NB4 (cell line): Measurements from ENCODE around the gene OPN1LW.
A peak's percentile ranks its signal among the peaks of the same experiment; 100 is the strongest.

Source experiments
- DNase-seq: peaks from one replicate; pipeline ENCODE4 v3.0.0; 2010; ENCODE audit warnings: low read depth
- H3K4me3 ChIP-seq: one replicate; pipeline ENCODE4 v1.5.1; 2011; ENCODE audit warnings: mild to moderate bottlenecking, low read depth, low read length, moderate library complexity
- MYC ChIP-seq: IDR thresholded peaks from 2 replicates; pipeline ENCODE4 v1.6.1; 2011; ENCODE audit warnings: low read depth, low read length
- POLR2A ChIP-seq: IDR thresholded peaks from 2 replicates; pipeline ENCODE4 v1.6.1; 2011; ENCODE audit warnings: mild to moderate bottlenecking; ENCODE audit not compliant: insufficient read length; ENCODE audit errors: extremely low read depth
- TF ChIP-seq, protein P1 (sequence below): IDR thresholded peaks from 2 replicates; pipeline ENCODE4 v1.6.1; 2011; ENCODE audit warnings: low read depth, low read length
- TF ChIP-seq, protein P2 (sequence below): IDR thresholded peaks from one replicate; pipeline ENCODE4 v1.5.1; 2012; ENCODE audit warnings: low read depth, low read length

OPN1LW gene

DNA sequence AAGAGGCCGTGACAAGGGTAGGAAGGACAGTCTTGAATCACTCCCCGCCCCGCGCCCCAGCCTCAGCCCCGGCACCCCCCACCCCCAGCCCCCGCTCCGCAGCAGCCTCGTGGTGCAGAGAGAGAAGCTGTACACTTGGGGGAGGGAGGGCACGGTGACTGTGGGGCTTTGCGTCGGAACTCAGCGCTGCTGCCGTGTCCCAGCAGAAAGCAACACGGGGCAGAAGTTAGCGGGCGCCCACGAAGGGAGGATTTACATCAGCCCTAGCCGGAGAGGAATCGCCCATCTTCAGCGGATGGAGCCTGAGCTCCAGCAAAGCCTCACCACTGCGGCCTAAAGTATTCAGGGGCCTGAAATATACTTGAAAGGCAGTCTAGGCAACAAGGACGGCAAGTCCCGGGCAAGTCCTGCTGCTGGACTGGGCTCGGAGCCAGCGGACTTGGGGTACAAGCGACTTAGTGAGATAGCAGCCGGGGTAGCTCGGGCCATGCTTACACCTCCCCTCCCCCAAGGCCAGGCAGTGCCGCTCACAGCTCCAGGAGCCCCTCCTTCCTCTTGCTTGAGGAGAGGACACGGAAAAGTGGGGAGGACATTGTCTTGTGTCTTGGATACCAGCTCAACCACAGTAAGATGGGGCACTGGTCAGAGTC is 18.5 kb upstream of the OPN1LW start:
- no peak for TF ChIP-seq POLR2A
- no peak for TF ChIP-seq MYC
- TF ChIP-seq, protein P1, sequence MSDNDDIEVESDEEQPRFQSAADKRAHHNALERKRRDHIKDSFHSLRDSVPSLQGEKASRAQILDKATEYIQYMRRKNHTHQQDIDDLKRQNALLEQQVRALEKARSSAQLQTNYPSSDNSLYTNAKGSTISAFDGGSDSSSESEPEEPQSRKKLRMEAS: no peak
- no peak for DNase-seq
- no peak overlapping the region for H3K4me3 ChIP-seq

DNA sequence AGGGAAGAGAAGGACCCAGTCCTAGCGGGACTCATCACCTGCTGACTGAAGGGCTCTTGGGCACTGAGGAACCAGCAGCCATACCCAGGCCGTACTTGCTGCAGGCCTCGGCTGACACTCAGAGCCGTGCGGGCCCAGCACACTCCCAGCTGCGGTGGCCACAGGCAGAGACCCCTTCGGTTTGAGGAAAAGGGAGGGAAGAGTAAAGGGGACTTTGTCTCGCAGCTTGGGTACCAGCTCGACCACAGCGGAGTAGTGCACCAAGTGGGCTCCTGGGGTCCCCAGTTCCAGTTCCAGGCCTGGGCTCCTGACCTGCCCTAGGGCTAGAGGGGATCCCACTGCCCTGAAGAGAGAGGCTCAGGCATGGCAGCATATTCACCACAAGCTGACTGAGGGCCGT is 17.9 kb upstream of the OPN1LW start:
- no peak overlapping the region for H3K4me3 ChIP-seq
- DNase-seq: no peak
- TF ChIP-seq POLR2A (no peak), MYC (no peak)
- TF ChIP-seq, protein P2, sequence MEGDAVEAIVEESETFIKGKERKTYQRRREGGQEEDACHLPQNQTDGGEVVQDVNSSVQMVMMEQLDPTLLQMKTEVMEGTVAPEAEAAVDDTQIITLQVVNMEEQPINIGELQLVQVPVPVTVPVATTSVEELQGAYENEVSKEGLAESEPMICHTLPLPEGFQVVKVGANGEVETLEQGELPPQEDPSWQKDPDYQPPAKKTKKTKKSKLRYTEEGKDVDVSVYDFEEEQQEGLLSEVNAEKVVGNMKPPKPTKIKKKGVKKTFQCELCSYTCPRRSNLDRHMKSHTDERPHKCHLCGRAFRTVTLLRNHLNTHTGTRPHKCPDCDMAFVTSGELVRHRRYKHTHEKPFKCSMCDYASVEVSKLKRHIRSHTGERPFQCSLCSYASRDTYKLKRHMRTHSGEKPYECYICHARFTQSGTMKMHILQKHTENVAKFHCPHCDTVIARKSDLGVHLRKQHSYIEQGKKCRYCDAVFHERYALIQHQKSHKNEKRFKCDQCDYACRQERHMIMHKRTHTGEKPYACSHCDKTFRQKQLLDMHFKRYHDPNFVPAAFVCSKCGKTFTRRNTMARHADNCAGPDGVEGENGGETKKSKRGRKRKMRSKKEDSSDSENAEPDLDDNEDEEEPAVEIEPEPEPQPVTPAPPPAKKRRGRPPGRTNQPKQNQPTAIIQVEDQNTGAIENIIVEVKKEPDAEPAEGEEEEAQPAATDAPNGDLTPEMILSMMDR: no peak
- TF ChIP-seq, protein P1: no peak

GRCh38 chrX:154131955-154132354 is 12.1 kb upstream of the OPN1LW start:
- no peak for TF ChIP-seq MYC
- TF ChIP-seq, protein P1: no peak
- TF ChIP-seq, protein P2: no peak
- no peak for TF ChIP-seq POLR2A
- no peak for DNase-seq
- H3K4me3 ChIP-seq: no peak overlapping the region

DNA sequence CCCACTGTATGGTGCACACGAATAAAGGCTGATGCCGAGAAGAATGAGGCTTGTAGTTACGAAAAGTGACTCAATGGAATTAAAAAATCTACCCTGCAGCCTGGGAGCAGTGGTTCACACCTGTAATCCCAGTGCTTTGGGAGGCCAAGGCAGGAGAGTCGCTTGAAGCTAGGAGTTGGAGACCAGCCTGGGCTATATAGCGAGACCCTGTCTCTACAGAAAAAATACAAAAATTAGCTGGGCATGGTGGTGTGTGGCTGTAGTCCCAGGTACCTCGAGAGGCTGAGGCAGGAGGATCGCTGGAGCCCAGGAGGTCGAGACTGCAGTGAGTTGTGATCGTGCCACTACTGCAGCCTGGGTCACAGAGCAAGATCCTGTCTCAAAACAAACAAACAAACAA is 11.7 kb upstream of the OPN1LW start:
- TF ChIP-seq POLR2A (no peak), MYC (no peak)
- TF ChIP-seq, protein P1: no peak
- TF ChIP-seq, protein P2: no peak
- DNase-seq: no peak

GRCh38 chrX:154135458-154136229 is 8.4 kb upstream of the OPN1LW start:
- no peak overlapping the region for H3K4me3 ChIP-seq
- DNase-seq: no peak
- TF ChIP-seq POLR2A (no peak), MYC (no peak)
- TF ChIP-seq, protein P1: no peak
- TF ChIP-seq, protein P2: no peak

More for the DNA sequence above, 11.7 kb upstream of the OPN1LW start:
- H3K4me3 ChIP-seq: no peak overlapping the region

GRCh38 chrX:154136627-154137161 is 7.3 kb upstream of the OPN1LW start:
- no peak overlapping the region for H3K4me3 ChIP-seq
- TF ChIP-seq, protein P1: peak; percentile 9; the same call in 1 of the 2 replicates
- TF ChIP-seq, protein P2: peak; percentile 51
- TF ChIP-seq POLR2A (no peak), MYC (no peak; the same call in 1 of the 2 replicates)

More at GRCh38 chrX:154136627-154137161, 7.3 kb upstream of the OPN1LW start:
- peak; percentile 77 for DNase-seq
